CD4-positive, alpha-beta T cell treated with Interleukin-12 subunit alpha and Interleukin-12 subunit beta, for 1 hour (primary cell): ENCODE results near the gene GPC2.
A peak's percentile ranks its signal among the peaks of the same experiment; 100 is the strongest.
"Not testable (repeated sequence)": the region's sequence is repeated elsewhere in the genome, so short reads cannot be mapped to it uniquely, and the experiment has no call there.

ENCODE experiments used
- DNase-seq: peaks from one replicate; pipeline ENCODE4 v3.0.0-alpha.2; 2020

Gene GPC2

GRCh38 chr7:100177045-100178001, at the start of gene GPC2, which contains the start of gene STAG3:
Gene GPC2 (minus strand): TSS chr7:100177381. CDS start chr7:100177199, 182 bp downstream.
Gene STAG3 (plus strand): TSS chr7:100177918. CDS start chr7:100180557, 2,639 bp downstream.
- peak; percentile 99 for DNase-seq

- DNase-seq: not testable (repeated sequence)
Observed at GRCh38 chr7:100224891-100225290, 47.7 kb upstream of the GPC2 start.

DNA sequence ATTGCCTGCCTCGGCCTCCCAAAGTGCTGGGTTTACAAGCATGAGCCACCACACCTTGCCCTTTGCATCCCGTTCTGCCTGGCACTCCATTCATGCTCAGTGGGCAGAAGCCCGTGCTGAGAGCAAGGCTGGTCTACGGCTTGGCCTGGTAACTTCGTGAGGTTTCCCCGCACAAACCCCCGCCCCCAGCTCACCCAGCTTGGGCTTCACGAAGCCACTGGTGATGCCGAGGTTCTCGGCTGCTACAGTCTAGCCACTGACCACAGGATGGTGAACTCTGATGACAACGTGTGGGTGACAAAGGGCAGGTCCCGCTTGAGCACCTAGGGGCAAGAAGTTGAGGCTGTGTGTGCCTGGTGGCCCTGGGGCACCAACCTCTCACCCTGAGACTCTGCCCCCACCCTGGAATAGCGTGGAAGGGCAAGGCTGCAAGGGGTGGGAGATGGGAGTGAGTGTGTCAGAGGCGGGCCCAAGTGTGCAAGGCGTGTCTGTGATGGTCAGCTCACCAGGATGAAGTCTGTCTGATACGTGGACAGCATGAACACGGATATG, 46.3 kb upstream of the GPC2 start:
- not testable (repeated sequence) for DNase-seq

DNA sequence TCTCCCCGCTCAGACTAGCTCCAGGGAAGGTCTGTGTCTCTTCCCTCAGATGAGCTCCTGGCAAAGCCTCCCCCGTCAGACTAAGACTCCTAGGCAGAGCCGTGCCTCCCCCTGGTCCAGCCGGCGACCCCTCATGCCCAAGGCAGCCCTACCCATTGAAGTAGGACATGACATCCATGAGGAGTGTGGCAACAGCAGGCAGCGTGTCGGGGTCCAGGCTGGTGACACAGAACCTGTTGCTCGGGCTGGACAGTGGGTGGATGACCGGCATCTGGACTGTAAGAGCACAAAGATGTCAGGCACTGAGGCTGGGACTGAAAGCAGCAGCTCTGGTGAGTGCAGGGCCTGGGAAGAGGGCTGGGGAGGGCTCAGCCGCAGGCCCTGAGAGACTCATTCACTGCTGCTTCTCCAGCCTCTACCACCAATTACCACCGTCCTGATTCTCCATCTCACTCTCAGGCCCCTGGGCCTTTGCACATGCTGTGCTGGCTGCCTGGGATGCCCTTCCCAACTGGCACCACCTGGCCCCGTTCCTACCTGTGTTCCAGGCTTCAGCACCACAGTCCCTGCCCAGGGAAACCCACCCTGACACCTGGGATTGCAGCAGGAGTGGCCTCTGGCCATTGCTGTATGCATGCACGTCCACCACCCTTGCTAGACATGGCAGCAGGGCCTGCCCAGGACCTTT, 45.4 kb upstream of the GPC2 start:
- DNase-seq: no peak

DNA sequence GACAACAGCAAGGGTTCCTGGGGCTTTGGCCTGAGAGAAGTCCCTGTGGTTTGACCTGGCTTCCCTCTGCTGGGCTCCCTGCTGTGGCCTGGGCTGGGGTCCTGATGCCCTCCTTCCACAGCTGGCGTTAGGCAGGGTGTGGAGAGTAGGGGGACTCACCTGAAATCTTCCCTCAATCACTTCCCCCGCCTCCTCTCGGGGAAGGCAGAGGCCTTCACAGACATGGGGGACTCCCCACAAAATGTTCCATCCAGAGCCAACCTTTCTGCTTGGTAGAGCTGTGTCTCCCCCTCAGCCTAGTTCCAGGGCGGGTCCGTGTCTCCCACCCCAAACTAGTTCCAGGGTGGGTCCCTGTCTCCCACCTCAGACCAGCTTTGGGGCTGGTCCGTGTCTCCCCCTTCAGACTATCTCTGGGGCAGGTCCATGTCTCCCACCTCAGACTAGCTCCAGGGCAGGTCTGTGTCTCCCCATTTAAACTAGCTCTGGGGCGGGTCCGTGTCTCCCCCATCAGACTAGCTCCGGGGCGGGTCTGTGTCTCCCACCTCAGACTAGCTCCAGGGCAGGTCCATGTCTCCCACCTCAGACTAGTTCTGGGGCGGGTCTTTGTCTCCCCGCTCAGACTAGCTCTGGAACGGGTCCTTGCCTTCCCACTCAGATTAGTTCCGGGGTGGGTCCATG, 44.7 kb upstream of the GPC2 start:
- peak; percentile 38 for DNase-seq

DNA sequence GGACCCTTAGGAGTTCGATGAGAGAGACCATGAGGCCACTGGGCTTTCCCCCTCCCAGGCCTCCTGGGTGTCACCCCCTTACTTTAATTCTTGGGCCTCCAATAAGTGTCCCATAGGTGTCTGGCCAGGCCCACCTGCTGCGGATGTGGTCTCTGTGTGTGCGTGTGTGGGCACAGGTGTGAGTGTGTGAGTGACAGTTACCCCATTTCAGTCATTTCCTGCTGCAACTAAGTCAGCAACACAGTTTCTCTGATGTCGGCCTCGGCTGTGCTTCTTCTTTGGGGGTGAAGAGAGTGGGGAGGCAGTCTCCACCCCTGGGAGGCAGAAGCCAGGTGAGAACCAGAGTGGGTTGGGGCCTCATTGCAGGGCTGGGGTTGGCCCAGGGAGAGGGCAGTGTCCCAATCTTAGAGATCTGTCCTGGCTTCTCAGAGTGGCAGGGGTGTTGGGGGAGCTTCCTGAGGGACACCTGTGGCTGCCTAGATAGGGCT, 44.1 kb upstream of the GPC2 start:
- DNase-seq: peak; percentile 87

GRCh38 chr7:100220586-100221230, 43.5 kb upstream of the GPC2 start:
- no peak for DNase-seq

DNA sequence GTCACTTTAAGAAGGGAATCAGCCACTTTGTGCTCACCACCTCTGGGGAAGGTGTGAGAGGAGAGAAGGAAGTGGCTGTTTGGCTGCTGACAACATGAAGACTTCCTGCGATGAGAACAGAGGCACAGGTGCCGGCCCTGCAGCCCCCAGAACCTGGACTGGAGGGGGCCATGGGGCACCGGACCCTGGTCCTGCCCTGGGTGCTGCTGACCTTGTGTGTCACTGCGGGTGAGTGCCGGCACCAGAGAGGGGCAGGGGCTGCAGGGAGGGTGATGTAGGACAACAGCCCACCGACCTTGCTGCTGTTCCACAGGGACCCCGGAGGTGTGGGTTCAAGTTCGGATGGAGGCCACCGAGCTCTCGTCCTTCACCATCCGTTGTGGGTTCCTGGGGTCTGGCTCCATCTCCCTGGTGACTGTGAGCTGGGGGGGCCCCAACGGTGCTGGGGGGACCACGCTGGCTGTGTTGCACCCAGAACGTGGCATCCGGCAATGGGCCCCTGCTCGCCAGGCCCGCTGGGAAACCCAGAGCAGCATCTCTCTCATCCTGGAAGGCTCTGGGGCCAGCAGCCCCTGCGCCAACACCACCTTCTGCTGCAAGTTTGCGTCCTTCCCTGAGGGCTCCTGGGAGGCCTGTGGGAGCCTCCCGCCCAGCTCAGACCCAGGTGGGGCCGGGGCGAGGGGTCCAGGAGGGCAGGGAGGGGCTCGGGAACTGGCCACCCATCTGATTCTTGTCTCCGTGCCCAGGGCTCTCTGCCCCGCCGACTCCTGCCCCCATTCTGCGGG, 42.8 kb upstream of the GPC2 start, which contains the start of gene PVRIG:
TSS of gene PVRIG (plus strand) at position 149 of the 785 bp plus-strand sequence. CDS start at position 171, 22 bp downstream.
- peak; percentile 37 for DNase-seq

DNA sequence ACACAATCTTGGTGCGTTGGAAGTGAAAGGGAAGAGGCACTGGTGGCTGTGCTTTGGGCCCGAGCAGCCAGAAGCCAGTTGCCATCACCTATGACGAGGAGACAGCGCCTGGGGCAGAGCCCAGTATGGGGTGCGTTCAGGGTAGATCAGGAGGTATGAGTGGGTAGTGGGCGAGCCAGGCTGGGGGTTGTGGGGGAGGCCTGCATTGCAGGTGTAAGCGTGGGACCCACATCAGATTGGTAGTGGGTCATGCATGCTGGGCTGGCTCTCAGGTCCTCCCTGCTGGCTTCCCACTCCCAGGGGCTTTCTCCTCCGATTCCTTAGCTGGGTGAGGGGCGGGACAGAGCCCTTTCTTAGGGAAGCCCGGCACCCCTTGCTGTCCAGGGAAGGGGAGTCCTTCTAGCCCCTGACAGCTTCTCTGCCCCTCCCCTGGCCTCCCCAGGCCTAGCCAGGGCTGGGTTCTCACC, 42.1 kb upstream of the GPC2 start:
- DNase-seq: peak; percentile 17

DNA sequence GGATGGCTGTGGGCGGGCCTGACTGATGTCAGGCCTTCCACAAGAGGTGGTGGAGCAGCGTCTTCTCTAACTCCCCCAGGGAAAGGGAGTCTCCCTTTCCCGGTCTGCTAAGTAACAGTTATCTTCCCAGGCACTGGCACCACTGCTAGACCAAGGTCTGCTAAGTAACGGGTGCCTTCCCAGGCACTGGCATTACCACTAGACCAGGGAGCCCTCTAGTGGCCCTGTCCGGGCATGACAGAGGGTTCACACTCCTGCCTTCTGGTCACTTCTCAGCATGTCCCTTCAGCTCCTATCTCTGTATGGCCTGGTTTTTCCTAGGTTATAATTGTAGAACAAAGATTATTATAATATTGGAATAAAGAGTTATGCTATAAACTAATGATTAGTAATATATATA, 40.8 kb upstream of the GPC2 start:
- peak; percentile 83 for DNase-seq

DNA sequence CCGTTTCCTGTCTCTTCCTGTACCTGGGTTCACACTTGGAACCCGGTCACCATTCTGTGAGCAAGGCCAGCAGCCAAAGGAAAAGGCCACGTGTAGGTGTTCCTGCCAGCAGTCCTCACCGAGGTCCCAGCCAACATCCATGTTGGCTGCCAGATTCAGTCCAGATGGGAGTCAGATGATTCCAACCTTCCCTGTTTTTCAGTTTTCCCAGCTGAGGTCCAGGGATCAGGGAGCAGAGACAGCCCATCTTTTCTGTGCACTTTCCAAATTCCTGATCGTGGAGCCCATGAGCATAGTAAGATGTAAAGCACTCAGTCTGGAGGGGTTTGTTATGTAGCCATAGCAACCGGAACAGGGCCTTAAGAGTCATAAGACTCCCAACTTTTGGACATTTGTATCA, 38.7 kb upstream of the GPC2 start:
- DNase-seq: no peak

GRCh38 chr7:100214356-100214755, 37.2 kb upstream of the GPC2 start:
- peak; percentile 21 for DNase-seq

- DNase-seq: no peak
Observed at GRCh38 chr7:100213672-100214071, 36.5 kb upstream of the GPC2 start.

GRCh38 chr7:100212631-100213286, 35.6 kb upstream of the GPC2 start:
- DNase-seq: no peak

DNA sequence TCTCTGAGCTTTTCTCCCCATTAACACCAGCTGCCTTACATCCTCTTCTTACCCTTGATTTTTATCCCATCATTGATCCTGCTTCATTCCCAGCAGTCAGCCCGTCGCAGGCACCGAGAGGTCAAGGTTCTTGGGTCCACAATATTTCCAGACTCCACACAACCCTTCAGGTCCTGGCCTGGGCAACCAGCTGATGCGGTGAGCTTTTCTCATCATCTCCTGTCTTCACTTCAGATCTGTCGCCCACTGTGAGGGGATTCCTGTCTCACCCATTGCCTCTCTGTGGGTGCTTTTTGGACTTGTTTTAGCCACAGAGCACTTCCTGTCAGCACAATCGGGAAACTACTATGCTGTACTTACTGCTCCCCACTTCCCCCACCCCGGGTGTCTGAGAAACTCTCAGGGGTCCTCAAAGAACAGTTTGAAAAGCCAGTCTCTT, 34.2 kb upstream of the GPC2 start:
- peak; percentile 69 for DNase-seq

- DNase-seq: no peak
Observed at GRCh38 chr7:100210805-100211204, 33.6 kb upstream of the GPC2 start.

- DNase-seq: no peak
Observed at GRCh38 chr7:100209493-100209892, 32.3 kb upstream of the GPC2 start.

DNA sequence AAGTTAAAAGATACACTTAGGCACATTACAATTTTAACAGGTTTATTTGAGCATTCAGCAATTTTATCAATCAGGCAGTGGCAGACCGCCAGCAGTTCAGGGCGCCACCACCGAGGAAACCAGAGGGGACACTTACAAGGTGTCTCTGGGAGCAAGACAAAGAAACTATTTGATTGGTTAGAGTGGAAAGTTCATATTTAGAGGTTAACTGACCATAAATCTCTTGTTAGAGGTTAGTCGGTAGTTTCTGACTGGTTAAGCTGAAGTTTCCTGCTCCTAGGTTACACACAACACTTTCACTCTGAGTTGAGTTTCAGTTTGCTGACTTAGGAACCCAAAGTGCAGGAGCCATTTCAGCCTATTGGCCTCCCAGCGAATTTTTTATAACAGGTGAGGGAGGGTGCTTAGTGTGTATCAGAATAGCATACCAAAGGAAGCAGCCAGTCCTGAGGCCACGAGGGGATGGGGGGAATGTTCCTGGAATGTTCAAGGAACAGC, 31.8 kb upstream of the GPC2 start:
- peak; percentile 41 for DNase-seq

DNA sequence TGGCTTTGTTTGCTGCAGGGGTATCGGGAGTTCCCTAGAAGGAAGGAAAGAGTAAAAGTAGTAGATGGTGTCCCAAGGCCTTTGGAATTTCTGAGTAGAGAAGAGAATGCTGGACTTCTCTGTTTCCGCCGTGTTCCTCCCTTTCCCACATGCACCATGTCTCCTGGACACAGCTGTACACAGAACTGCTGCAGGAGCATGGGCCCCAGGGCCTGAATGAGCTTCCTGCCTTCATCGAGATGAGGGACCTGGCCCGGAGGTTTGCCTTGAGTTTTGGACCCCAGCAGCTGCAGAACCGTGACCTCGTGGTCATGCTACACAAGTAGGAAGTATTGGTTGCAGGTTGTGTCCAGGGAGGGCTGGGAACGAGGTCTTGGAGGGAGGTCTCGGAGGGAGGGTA, 27.3 kb upstream of the GPC2 start:
- no peak for DNase-seq

DNA sequence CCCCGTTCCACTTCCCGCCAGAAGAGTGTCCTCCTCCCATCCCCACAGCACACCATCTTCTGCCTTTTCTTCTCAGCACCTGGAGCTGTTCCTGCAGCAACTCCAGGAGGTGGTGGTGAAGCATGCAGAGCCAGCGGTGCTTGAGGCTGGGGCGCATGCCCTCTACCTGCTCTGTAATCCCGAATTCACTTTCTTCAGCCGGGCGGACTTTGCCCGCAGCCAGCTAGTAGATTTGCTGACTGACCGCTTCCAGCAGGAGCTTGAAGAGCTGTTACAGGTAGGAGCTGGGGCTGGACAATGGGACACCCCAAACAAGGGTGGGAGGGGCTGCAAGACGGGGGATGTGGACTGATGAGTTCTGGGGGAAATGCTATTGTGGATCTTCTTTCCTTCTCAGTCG, 23.5 kb upstream of the GPC2 start:
- DNase-seq: no peak
